ENCODE data around the gene ARSG. TPM values are rescaled to one million over a fixed set of nuclear protein-coding genes. Genes with fewer than 3 reads are reported as not detected.
A peak's percentile ranks its signal among the peaks of the same experiment; 100 is the strongest.

Gene ARSG
- total RNA-seq, 1 donor, result 7.6 TPM

GRCh38 chr17:68379177-68379510 is 87.8 kb downstream of the ARSG start:
- H3K27ac ChIP-seq (ENCODE audit: low read depth, low read length), result peak overlapping the region; percentile 100

GRCh38 chr17:68379692-68380677 is 88.7 kb downstream of the ARSG start:
- Histone ChIP-seq H3K4me3 (ENCODE audit: insufficient read depth, low read length) (no peak overlapping the region), H3K9me3 (ENCODE audit: low read depth, low read length) (no peaks in the 10 kb centered on the region), H3K27ac (ENCODE audit: low read depth, low read length) (peak overlapping the region; percentile 100), H3K4me1 (ENCODE audit: insufficient read depth, low read length) (peaks cover 72% of the 10 kb centered on the region), H3K36me3 (ENCODE audit: insufficient read depth, low read length) (no peaks in the 10 kb centered on the region), H3K27me3 (ENCODE audit: insufficient read depth, low read length) (no peaks in the 10 kb centered on the region), H4K20me1 (ENCODE audit: insufficient read depth, low read length) (no peaks in the 10 kb centered on the region), H2AFZ (ENCODE audit: low read length) (no peak overlapping the region), H3K79me2 (ENCODE audit: insufficient read depth, low read length) (no peaks in the 10 kb centered on the region), H3K4me2 (ENCODE audit: insufficient read depth, low read length) (peak overlapping the region; percentile 32)
- DNase-seq (ENCODE audit: insufficient read length, low spot score, missing footprints), result no peak
- no peak for TF ChIP-seq CTCF (IDR thresholded peaks at IDR 0.05; ENCODE audit: extremely low read depth, low read depth, low read length)

More at GRCh38 chr17:68379177-68379510, 87.8 kb downstream of the ARSG start:
- Histone ChIP-seq H3K36me3 (ENCODE audit: insufficient read depth, low read length) (no peaks in the 10 kb centered on the region), H3K4me1 (ENCODE audit: insufficient read depth, low read length) (peaks cover 64% of the 10 kb centered on the region), H3K79me2 (ENCODE audit: insufficient read depth, low read length) (no peaks in the 10 kb centered on the region), H2AFZ (ENCODE audit: low read length) (no peak overlapping the region), H3K4me2 (ENCODE audit: insufficient read depth, low read length) (peak overlapping the region; percentile 74), H3K27me3 (ENCODE audit: insufficient read depth, low read length) (no peaks in the 10 kb centered on the region), H3K4me3 (ENCODE audit: insufficient read depth, low read length) (no peak overlapping the region), H3K9me3 (ENCODE audit: low read depth, low read length) (no peaks in the 10 kb centered on the region), H4K20me1 (ENCODE audit: insufficient read depth, low read length) (no peaks in the 10 kb centered on the region)
- TF ChIP-seq CTCF (IDR thresholded peaks at IDR 0.05; ENCODE audit: extremely low read depth, low read depth, low read length), result no peak
- no peak for DNase-seq (ENCODE audit: insufficient read length, low spot score, missing footprints)

GRCh38 chr17:68381076-68381900 is 90.0 kb downstream of the ARSG start:
- Histone ChIP-seq H3K36me3 (ENCODE audit: insufficient read depth, low read length) (no peaks in the 10 kb centered on the region), H3K4me3 (ENCODE audit: insufficient read depth, low read length) (peak overlapping the region; percentile 8), H3K9me3 (ENCODE audit: low read depth, low read length) (no peaks in the 10 kb centered on the region), H3K79me2 (ENCODE audit: insufficient read depth, low read length) (no peaks in the 10 kb centered on the region), H3K27ac (ENCODE audit: low read depth, low read length) (peak overlapping the region; percentile 100), H3K4me2 (ENCODE audit: insufficient read depth, low read length) (peak overlapping the region; percentile 32), H3K4me1 (ENCODE audit: insufficient read depth, low read length) (peaks cover 78% of the 10 kb centered on the region), H4K20me1 (ENCODE audit: insufficient read depth, low read length) (no peaks in the 10 kb centered on the region), H3K27me3 (ENCODE audit: insufficient read depth, low read length) (no peaks in the 10 kb centered on the region), H2AFZ (ENCODE audit: low read length) (no peak overlapping the region)
- no peak for TF ChIP-seq CTCF (IDR thresholded peaks at IDR 0.05; ENCODE audit: extremely low read depth, low read depth, low read length)
- DNase-seq (ENCODE audit: insufficient read length, low spot score, missing footprints), result peak; percentile 88
